Measurements from ENCODE around the gene MDM4.

DNA sequence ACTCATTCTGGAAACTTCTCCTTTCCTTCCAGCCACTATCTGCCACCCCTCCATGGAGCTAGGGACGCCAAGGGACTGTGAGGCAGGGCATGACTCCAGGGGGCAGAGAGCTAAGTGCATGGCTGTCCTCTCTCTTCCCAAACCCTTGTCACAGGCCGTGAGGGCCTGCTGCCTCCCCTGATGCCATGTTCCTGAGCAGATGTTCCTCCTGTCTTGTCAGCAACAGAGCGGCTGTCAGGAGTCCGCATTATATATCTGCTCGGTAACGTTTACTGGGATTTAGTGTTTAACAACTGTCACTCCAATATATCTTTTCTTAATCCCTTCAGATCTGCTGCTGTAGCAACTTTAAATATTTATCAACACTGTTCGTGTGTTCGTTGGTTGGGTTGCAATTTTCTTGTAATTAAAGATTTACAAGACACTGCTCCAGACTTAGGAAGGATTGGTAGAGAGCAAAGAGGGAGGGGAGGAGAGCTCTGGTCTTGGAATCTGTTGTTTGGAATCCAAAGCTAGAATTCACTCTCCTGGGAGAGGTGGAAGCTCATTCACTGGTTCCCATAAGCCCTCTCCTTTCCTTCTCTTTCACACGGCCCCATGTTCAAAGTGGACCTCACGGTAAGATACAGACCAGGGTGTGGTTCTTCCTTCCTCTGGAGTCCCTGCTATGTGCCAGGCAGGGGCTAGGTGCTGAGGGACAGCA, 76.2 kb downstream of the MDM4 start:
- no peak for TF ChIP-seq EZH2 (IDR thresholded peaks at IDR 0.05; ENCODE audit: insufficient read depth, low read length)
- TF ChIP-seq, protein P1, sequence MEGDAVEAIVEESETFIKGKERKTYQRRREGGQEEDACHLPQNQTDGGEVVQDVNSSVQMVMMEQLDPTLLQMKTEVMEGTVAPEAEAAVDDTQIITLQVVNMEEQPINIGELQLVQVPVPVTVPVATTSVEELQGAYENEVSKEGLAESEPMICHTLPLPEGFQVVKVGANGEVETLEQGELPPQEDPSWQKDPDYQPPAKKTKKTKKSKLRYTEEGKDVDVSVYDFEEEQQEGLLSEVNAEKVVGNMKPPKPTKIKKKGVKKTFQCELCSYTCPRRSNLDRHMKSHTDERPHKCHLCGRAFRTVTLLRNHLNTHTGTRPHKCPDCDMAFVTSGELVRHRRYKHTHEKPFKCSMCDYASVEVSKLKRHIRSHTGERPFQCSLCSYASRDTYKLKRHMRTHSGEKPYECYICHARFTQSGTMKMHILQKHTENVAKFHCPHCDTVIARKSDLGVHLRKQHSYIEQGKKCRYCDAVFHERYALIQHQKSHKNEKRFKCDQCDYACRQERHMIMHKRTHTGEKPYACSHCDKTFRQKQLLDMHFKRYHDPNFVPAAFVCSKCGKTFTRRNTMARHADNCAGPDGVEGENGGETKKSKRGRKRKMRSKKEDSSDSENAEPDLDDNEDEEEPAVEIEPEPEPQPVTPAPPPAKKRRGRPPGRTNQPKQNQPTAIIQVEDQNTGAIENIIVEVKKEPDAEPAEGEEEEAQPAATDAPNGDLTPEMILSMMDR (IDR thresholded peaks at IDR 0.05; ENCODE audit: insufficient read depth, low read depth, low read length) = no peak
